Left kidney (tissue), 2 donors: ENCODE results near the gene RCL1. TPM values are rescaled to one million over a fixed set of nuclear protein-coding genes. Genes with fewer than 3 reads are reported as not detected.
A peak's percentile ranks its signal among the peaks of the same experiment; 100 is the strongest.

Experiments used
- DNase-seq: peaks from one replicate; pipeline ENCODE4 v3.0.0-alpha.2; 2013
- polyA plus RNA-seq: library from polyadenylated mRNA; unstranded; fragments of 120-200 nt; gene quantifications from one replicate; pipeline ENCODE4 v1.2.1, GENCODE V29; 2013; ENCODE audit not compliant: insufficient read length

Gene RCL1
- polyA plus RNA-seq, 1 donor, result 20.2 TPM

- DNase-seq, result no peak
Observed at GRCh38 chr9:4842213-4842612, 49.5 kb downstream of the RCL1 start.

GRCh38 chr9:4842734-4843133 lies 50.0 kb downstream of the RCL1 start:
- no peak for DNase-seq

GRCh38 chr9:4844056-4844838 lies 51.5 kb downstream of the RCL1 start:
- no peak for DNase-seq

GRCh38 chr9:4849369-4849768 lies 56.6 kb downstream of the RCL1 start:
- DNase-seq, result no peak

GRCh38 chr9:4850603-4851310 lies 58.0 kb downstream of the RCL1 start:
- no peak for DNase-seq

GRCh38 chr9:4852419-4852818 lies 59.7 kb downstream of the RCL1 start:
- no peak for DNase-seq

GRCh38 chr9:4854265-4854590 lies 61.5 kb downstream of the RCL1 start:
- DNase-seq, result no peak

GRCh38 chr9:4855841-4856240 lies 63.1 kb downstream of the RCL1 start:
- no peak for DNase-seq

- no peak for DNase-seq
Observed at GRCh38 chr9:4857163-4857810, 64.5 kb downstream of the RCL1 start.

GRCh38 chr9:4859035-4859434 lies 66.3 kb downstream of the RCL1 start:
- no peak for DNase-seq

- no peak for DNase-seq
Observed at GRCh38 chr9:4860383-4860782, 67.6 kb downstream of the RCL1 start.

GRCh38 chr9:4861145-4861544 lies 68.4 kb downstream of the RCL1 start:
- DNase-seq, result no peak

- no peak for DNase-seq
Observed at GRCh38 chr9:4861736-4862451, 69.2 kb downstream of the RCL1 start.

GRCh38 chr9:4862506-4863250 lies 69.9 kb downstream of the RCL1 start:
- no peak for DNase-seq

- no peak for DNase-seq
Observed at GRCh38 chr9:4864234-4864661, 71.5 kb downstream of the RCL1 start.

GRCh38 chr9:4864698-4865097 lies 72.0 kb downstream of the RCL1 start:
- no peak for DNase-seq

GRCh38 chr9:4865681-4866080 lies 72.9 kb downstream of the RCL1 start:
- no peak for DNase-seq

- DNase-seq, result no peak
Observed at GRCh38 chr9:4866239-4866969, 73.7 kb downstream of the RCL1 start.

- no peak for DNase-seq
Observed at GRCh38 chr9:4873066-4873465, 80.3 kb downstream of the RCL1 start.

GRCh38 chr9:4875559-4875958 lies 82.8 kb downstream of the RCL1 start:
- DNase-seq, result no peak

- peak; percentile 34 for DNase-seq
Observed at GRCh38 chr9:4879115-4879558, 86.4 kb downstream of the RCL1 start.
